Measurements from ENCODE around the gene TBCD. TPM values are rescaled to one million over a fixed set of nuclear protein-coding genes. Genes with fewer than 3 reads are reported as not detected.
"Not testable (repeated sequence)": the region's sequence is repeated elsewhere in the genome, so short reads cannot be mapped to it uniquely, and the experiment has no call there.

Gene TBCD
- total RNA-seq, 1 donor from 2014 or later: 207 TPM

- Mint-ChIP-seq H3K4me3 (ENCODE audit: unreplicated experiment) (no peak overlapping the region), H3K27me3 (ENCODE audit: unreplicated experiment) (peaks cover 4% of the 10 kb centered on the region), H3K4me1 (ENCODE audit: unreplicated experiment) (peaks cover 4% of the 10 kb centered on the region), H3K9me3 (ENCODE audit: unreplicated experiment) (no peaks in the 10 kb centered on the region), H3K36me3 (ENCODE audit: low read depth, unreplicated experiment) (peaks cover 13% of the 10 kb centered on the region), H3K27ac (ENCODE audit: unreplicated experiment) (no peak overlapping the region)
- TF ChIP-seq CTCF (IDR thresholded peaks at IDR 0.05; ENCODE audit: unreplicated experiment): no peak
- no peak for DNase-seq (ENCODE audit: low spot score)
Observed at GRCh38 chr17:82960419-82961271, 208.8 kb downstream of the TBCD start.

- peaks cover 13% of the 10 kb centered on the region for H3K36me3 Mint-ChIP-seq (ENCODE audit: low read depth, unreplicated experiment)
- peaks cover 3% of the 10 kb centered on the region for H3K27me3 Mint-ChIP-seq (ENCODE audit: unreplicated experiment)
- no peaks in the 10 kb centered on the region for H3K9me3 Mint-ChIP-seq (ENCODE audit: unreplicated experiment)
- H3K4me1 Mint-ChIP-seq (ENCODE audit: unreplicated experiment): peaks cover 4% of the 10 kb centered on the region
- no peak for TF ChIP-seq CTCF (IDR thresholded peaks at IDR 0.05; ENCODE audit: unreplicated experiment)
- H3K27ac Mint-ChIP-seq (ENCODE audit: unreplicated experiment): no peak overlapping the region
- H3K4me3 Mint-ChIP-seq (ENCODE audit: unreplicated experiment): no peak overlapping the region
- no peak for DNase-seq (ENCODE audit: low spot score)
Observed at GRCh38 chr17:82961366-82962162, 209.7 kb downstream of the TBCD start.

- H3K27me3 Mint-ChIP-seq (ENCODE audit: unreplicated experiment): peaks cover 3% of the 10 kb centered on the region
- no peaks in the 10 kb centered on the region for H3K9me3 Mint-ChIP-seq (ENCODE audit: unreplicated experiment)
- DNase-seq (ENCODE audit: low spot score): no peak
- no peak overlapping the region for H3K4me3 Mint-ChIP-seq (ENCODE audit: unreplicated experiment)
- peaks cover 4% of the 10 kb centered on the region for H3K4me1 Mint-ChIP-seq (ENCODE audit: unreplicated experiment)
- H3K36me3 Mint-ChIP-seq (ENCODE audit: low read depth, unreplicated experiment): peaks cover 13% of the 10 kb centered on the region
- no peak overlapping the region for H3K27ac Mint-ChIP-seq (ENCODE audit: unreplicated experiment)
- TF ChIP-seq CTCF (IDR thresholded peaks at IDR 0.05; ENCODE audit: unreplicated experiment): no peak
Observed at GRCh38 chr17:82962163-82962720, 210.4 kb downstream of the TBCD start.

GRCh38 chr17:82963104-82963950, 211.5 kb downstream of the TBCD start:
- TF ChIP-seq CTCF (IDR thresholded peaks at IDR 0.05; ENCODE audit: unreplicated experiment): peak; percentile 10
- peaks cover 3% of the 10 kb centered on the region for H3K27me3 Mint-ChIP-seq (ENCODE audit: unreplicated experiment)
- no peak overlapping the region for H3K4me3 Mint-ChIP-seq (ENCODE audit: unreplicated experiment)
- H3K36me3 Mint-ChIP-seq (ENCODE audit: low read depth, unreplicated experiment): peaks cover 13% of the 10 kb centered on the region
- DNase-seq (ENCODE audit: low spot score): peak; percentile 66
- no peaks in the 10 kb centered on the region for H3K9me3 Mint-ChIP-seq (ENCODE audit: unreplicated experiment)
- no peak overlapping the region for H3K27ac Mint-ChIP-seq (ENCODE audit: unreplicated experiment)
- peaks cover 4% of the 10 kb centered on the region for H3K4me1 Mint-ChIP-seq (ENCODE audit: unreplicated experiment)

- H3K4me3 Mint-ChIP-seq (ENCODE audit: unreplicated experiment); H3K4me1 Mint-ChIP-seq (ENCODE audit: unreplicated experiment); DNase-seq (ENCODE audit: low spot score); H3K36me3 Mint-ChIP-seq (ENCODE audit: low read depth, unreplicated experiment); H3K27me3 Mint-ChIP-seq (ENCODE audit: unreplicated experiment); H3K9me3 Mint-ChIP-seq (ENCODE audit: unreplicated experiment); H3K27ac Mint-ChIP-seq (ENCODE audit: unreplicated experiment): not testable (repeated sequence)
Observed at GRCh38 chr17:82964451-82964850, 212.6 kb downstream of the TBCD start.

All from endothelial cell (in vitro differentiated cells).